ENCODE measurements around the gene MBD3L3.
"Not testable (repeated sequence)": the region's sequence is repeated elsewhere in the genome, so short reads cannot be mapped to it uniquely, and the experiment has no call there.

Gene MBD3L3

GRCh38 chr19:7058576-7058975 lies at the start of gene MBD3L3:
Gene MBD3L3 (minus strand): TSS chr19:7058676. CDS start chr19:7058605, 71 bp downstream.
- not testable (repeated sequence) for H3K27ac ChIP-seq

- no peak overlapping the region for H3K27ac ChIP-seq
- TF ChIP-seq, protein P1, sequence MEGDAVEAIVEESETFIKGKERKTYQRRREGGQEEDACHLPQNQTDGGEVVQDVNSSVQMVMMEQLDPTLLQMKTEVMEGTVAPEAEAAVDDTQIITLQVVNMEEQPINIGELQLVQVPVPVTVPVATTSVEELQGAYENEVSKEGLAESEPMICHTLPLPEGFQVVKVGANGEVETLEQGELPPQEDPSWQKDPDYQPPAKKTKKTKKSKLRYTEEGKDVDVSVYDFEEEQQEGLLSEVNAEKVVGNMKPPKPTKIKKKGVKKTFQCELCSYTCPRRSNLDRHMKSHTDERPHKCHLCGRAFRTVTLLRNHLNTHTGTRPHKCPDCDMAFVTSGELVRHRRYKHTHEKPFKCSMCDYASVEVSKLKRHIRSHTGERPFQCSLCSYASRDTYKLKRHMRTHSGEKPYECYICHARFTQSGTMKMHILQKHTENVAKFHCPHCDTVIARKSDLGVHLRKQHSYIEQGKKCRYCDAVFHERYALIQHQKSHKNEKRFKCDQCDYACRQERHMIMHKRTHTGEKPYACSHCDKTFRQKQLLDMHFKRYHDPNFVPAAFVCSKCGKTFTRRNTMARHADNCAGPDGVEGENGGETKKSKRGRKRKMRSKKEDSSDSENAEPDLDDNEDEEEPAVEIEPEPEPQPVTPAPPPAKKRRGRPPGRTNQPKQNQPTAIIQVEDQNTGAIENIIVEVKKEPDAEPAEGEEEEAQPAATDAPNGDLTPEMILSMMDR (conservative IDR thresholded peaks at IDR 0.05) = no peak
- TF ChIP-seq ZFX (IDR thresholded peaks at IDR 0.05) = no peak
Observed at GRCh38 chr19:7106711-7107657, 48.5 kb upstream of the MBD3L3 start.

DNA sequence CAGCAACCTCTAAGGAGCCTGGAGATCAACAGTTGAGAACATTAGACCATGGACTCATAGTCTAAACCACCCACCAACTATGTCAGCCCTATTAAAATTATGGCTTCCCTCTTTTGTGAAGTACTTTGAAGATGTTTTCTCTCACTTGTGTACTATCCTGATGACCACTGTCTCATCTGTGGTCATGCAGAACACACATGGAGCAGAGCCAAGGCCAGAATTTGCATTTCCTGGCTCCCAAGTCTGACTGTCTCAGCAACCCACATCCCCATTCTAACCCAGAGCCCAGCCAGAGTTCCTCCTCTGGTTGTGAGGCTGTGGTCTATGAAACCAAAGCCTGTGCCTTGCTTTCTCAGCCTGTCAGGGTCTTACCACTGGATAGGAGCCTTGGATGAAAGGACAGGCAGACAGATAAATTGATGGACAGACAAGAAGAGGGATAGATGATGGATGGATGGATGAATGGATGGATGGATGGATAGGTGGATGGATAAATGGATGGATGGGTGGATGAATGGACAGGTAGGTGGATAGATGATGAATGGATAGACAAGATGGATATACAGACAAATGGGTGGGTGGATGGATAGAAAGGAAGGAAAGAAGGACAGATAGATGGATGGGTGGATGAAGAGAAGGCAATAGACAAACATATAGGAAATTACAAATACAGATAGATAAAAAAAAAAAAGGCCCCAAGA lies 46.4 kb upstream of the MBD3L3 start:
- H3K27ac ChIP-seq = no peak overlapping the region
- TF ChIP-seq ZFX (IDR thresholded peaks at IDR 0.05) = no peak
- TF ChIP-seq, protein P1 (conservative IDR thresholded peaks at IDR 0.05) = no peak

- no peak overlapping the region for H3K27ac ChIP-seq
- TF ChIP-seq, protein P1 (conservative IDR thresholded peaks at IDR 0.05) = no peak
- no peak for TF ChIP-seq ZFX (IDR thresholded peaks at IDR 0.05)
Observed at GRCh38 chr19:7101498-7102253, 43.2 kb upstream of the MBD3L3 start.

- peak overlapping the region; percentile 79 for H3K27ac ChIP-seq
- TF ChIP-seq ZFX (IDR thresholded peaks at IDR 0.05) = no peak
- TF ChIP-seq, protein P1 (conservative IDR thresholded peaks at IDR 0.05) = no peak
Observed at GRCh38 chr19:7099597-7099921, 41.1 kb upstream of the MBD3L3 start.

GRCh38 chr19:7098701-7099596 lies 40.5 kb upstream of the MBD3L3 start:
- TF ChIP-seq, protein P1 (conservative IDR thresholded peaks at IDR 0.05) = no peak
- no peak for TF ChIP-seq ZFX (IDR thresholded peaks at IDR 0.05)

DNA sequence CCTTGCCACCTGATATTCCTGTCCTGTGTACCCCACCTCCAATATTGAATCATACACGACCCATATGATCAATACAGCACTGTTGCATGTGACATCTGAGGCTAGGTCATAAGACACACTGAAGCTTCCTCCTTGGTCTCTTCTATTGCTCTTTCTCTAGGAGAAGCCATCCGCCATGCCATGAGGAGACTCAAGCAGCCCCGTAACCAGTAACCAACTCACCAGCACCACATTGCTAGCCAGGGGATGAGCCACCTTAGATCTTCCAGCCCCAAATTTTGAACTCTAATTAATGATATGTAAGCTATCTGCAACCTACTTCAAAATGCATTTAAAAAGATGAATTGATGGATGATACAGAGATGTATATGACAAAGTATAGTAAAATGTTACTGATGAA lies 39.6 kb upstream of the MBD3L3 start:
- no peak for TF ChIP-seq ZFX (IDR thresholded peaks at IDR 0.05)
- TF ChIP-seq, protein P1 (conservative IDR thresholded peaks at IDR 0.05) = no peak
- H3K27ac ChIP-seq = peak overlapping the region; percentile 79; the same call in 1 of the 2 replicates

More at GRCh38 chr19:7098701-7099596, 40.5 kb upstream of the MBD3L3 start:
- H3K27ac ChIP-seq = peak overlapping the region; percentile 79
